VCaP (cell line): ENCODE results near the gene TEKT1.

Source experiments
- H3K27ac ChIP-seq: fragments of 450-650 bp; 2 replicates; pipeline ENCODE4 v1.5.1; 2017
- TF ChIP-seq, protein P1 (sequence below): fragments of 450-650 bp; conservative IDR thresholded peaks from 2 replicates; pipeline ENCODE4 v1.5.1; 2017; ENCODE audit warnings: mild to moderate bottlenecking, moderate library complexity

TEKT1 gene

DNA sequence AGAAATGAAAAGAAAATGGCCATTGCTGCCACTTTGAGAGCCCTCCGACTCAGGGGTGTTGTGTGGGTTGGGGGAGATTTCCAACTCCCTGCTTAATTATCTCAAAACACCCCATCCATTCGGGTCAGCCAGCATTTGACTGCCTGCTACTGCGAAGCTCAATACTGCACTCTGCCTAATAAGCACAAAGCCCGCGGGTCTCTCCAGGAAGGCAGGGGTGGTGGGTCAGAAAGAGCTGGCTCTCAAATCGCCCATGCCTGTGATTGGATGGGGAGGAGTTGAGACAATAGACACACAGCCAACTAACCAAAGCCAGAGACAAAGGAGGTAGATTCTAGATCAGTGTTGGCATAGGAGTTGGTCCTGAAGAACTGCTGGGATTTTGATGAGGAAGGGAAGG is 78.0 kb downstream of the TEKT1 start:
- H3K27ac ChIP-seq: no peak overlapping the region
- TF ChIP-seq, protein P1, sequence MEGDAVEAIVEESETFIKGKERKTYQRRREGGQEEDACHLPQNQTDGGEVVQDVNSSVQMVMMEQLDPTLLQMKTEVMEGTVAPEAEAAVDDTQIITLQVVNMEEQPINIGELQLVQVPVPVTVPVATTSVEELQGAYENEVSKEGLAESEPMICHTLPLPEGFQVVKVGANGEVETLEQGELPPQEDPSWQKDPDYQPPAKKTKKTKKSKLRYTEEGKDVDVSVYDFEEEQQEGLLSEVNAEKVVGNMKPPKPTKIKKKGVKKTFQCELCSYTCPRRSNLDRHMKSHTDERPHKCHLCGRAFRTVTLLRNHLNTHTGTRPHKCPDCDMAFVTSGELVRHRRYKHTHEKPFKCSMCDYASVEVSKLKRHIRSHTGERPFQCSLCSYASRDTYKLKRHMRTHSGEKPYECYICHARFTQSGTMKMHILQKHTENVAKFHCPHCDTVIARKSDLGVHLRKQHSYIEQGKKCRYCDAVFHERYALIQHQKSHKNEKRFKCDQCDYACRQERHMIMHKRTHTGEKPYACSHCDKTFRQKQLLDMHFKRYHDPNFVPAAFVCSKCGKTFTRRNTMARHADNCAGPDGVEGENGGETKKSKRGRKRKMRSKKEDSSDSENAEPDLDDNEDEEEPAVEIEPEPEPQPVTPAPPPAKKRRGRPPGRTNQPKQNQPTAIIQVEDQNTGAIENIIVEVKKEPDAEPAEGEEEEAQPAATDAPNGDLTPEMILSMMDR: no peak

DNA sequence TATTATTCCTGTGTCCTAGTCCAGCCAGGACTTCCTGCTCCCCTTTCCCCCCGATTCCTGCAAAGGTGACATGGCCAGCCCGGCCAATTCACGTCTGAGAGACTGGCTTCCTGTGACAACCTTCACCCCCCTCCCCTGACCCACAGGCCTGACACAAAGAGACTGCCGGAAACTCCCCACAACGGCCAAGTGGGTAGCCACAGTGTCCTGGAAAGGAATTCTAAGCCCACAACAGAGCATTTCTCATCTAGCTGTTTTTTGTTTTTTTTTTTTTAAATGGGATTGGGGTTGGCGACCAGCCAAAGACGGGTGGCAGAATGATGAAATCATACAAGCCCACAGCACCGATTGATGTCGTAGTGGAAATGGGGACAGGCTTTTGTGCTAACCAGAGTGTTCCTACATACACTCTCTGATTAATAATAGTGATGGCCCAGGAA is 78.5 kb downstream of the TEKT1 start:
- H3K27ac ChIP-seq: no peak overlapping the region
- TF ChIP-seq, protein P1: no peak

DNA sequence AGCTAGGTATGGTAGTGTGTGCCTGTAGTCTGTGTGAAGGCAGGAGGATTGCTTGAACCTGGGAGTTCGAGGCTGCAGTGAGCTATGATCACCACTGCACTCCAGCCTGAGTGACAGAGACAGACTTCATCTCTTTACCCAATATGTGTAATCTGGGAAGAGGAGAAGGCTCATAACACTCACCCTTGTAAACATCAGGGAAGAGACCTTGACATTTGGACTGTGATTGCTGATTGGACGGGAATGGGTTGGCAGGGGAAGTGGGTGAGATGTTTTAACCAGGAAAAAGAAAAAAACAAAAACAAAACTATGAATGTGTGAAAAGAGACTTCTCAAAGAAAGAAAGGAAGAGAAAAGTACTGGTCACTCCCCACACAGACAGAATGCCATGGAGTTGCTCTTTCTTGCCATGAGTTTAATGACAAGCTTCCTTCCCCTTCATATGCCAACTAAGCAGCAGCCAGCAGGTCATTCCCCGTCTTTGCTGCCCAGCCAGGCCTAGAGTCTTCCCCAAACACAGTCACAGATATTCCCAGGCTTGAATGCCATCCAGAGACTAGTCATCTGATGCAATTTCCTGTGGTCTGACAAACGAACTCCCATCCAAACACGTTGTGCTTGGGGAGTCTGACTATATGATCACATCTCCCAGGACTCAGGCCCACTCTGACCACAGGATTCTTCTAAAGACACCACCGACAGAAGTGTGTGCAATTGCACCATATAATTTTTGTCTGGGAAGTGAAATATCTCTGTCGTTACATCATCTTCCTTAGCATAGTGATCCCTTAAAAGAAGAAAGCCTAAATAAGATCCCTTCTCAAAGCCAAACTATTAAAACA is 79.2 kb downstream of the TEKT1 start:
- no peak overlapping the region for H3K27ac ChIP-seq
- TF ChIP-seq, protein P1: no peak

- TF ChIP-seq, protein P1: no peak
- H3K27ac ChIP-seq: no peak overlapping the region
Measured at GRCh38 chr17:6749519-6749918, 82.0 kb downstream of the TEKT1 start.

DNA sequence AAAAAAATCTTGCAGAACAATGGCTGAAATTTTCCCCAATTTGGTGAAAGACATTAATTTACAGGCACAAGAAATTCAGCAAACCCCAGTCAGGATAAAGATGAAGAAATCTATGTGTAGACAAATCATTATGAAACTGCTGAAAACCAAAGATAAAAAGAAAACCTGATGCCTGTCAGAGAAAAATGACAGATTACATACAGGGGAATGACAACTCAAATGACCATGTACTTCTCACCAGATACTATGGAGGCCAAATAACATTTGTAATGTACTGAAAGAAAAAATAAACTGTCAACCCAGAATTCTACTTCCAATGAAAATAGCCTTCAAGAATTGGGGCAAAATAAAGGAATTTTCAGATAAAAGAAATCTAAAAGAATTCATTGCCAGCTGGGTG is 82.9 kb downstream of the TEKT1 start:
- no peak overlapping the region for H3K27ac ChIP-seq
- TF ChIP-seq, protein P1: no peak
